Tibial nerve (tissue), 4 donors: ENCODE results near the gene ARFRP1.

Source experiments
- CTCF ChIP-seq, 5 experiments: fragments of 200-600 bp in 3 of 5; fragments of 450-650 bp in 2 of 5; sonication (generic) in 3 of 5; IDR thresholded peaks; one replicate each; pipeline ENCODE4 v1.5.1; 2016 to 2019; ENCODE audit warnings: antibody characterized with exemption in 5 of 5, mild to moderate bottlenecking in 3 of 5, moderate library complexity in 2 of 5
- EP300 ChIP-seq, 2 donors: sonication (generic); formaldehyde crosslinking; IDR thresholded peaks; one replicate each; pipeline ENCODE4 v1.6.1; 2017; ENCODE audit warnings: antibody characterized with exemption in 2 of 2, mild to moderate bottlenecking in 1 of 2

GRCh38 chr20:63686094-63686491, 21.7 kb downstream of the ARFRP1 start:
- TF ChIP-seq CTCF (IDR thresholded peaks at IDR 0.05): no peak
- no peak for TF ChIP-seq EP300 (IDR thresholded peaks at IDR 0.05)
